Activated CD8-positive, alpha-beta memory T cell treated with anti-CD3 and anti-CD28 coated beads, Interleukin-2, amount 50 U/mL, for 4 hours (primary cell): ENCODE measurements around the gene TAOK1.
"Not testable (repeated sequence)": the region's sequence is repeated elsewhere in the genome, so short reads cannot be mapped to it uniquely, and the experiment has no call there.

Source experiments
- DNase-seq: peaks from one replicate; pipeline ENCODE4 v3.0.0-alpha.2; 2020

TAOK1 gene

DNA sequence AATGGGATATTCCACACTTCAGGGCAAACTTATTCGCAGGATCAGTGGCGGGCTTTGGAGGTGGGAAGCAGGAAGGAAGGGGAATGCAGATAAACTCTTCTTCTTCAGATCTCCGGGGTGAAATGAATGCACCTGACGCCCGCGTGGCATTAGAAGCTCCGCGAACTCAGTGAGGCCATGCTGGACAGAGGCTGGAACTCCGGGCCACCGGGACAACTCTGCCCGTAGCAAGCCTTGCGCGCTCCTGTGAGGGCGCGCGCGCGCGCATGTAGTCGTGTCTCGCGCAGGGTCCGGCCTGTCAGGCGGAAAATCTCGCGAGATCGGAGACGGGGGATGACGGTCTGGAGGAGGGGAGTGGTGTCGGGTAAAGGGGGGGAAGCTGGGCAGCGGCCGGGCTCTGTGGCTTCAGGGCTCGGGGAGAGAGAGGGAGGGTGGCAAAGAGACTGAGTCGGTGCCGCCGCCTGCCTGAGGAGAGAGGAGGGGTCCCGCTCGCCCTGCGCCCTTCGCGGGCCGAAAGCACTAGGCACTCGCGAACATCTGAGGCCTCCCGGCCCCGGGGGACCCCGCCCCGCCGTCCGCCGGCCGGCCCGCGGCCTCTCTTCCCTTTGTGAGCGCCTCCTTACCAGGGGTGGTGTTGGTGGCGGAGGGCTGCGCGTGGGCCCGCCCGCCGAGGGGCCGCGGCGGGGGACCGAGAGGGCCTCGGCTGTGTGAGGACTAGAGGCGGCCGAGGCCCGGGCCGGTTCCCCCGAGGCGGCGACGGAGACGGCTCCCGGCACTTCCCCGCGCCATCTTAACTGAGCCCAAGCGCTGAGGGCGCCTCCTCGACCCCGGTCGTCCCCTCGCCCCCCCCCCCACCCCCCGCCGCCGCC lies at the start of gene TAOK1:
TSS of gene TAOK1 (plus strand) at position 382 of the 869 bp plus-strand sequence. CDS start 61,186 bp downstream, outside the sequence.
- peak; percentile 99 for DNase-seq

- no peak for DNase-seq
Measured at GRCh38 chr17:29341726-29342125, 48.4 kb upstream of the TAOK1 start.

- no peak for DNase-seq
Measured at GRCh38 chr17:29342158-29342765, 47.9 kb upstream of the TAOK1 start.

DNA sequence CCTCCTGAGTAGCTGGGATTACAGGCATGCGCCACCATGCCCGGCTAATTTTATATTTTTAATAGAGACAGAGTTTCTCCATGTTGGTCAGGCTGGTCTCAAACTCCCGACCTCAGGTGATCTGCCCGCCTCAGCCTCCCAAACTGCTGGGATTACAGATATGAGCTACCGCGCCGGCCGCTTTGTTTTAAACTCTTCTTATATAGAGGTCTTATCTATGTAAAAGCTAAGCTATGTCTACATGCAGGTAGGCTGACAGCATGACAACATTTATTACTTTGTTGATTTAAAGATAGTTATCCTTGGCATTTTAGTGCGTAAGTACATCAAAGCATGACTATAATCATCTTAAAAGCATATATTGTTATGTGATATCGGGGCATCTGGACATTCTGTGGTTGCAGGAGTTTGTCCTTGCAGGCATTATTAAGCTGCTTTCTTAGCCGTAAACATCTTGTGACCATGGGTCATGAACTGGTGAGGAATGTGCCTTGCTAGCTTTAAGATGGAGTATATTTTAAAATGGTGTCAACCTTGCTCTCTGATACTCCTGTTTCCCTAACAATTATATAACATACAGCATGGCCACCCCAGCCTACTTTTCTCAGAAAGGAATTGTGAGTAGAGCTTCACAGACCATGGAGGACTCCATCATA lies 45.8 kb upstream of the TAOK1 start:
- DNase-seq = no peak

DNA sequence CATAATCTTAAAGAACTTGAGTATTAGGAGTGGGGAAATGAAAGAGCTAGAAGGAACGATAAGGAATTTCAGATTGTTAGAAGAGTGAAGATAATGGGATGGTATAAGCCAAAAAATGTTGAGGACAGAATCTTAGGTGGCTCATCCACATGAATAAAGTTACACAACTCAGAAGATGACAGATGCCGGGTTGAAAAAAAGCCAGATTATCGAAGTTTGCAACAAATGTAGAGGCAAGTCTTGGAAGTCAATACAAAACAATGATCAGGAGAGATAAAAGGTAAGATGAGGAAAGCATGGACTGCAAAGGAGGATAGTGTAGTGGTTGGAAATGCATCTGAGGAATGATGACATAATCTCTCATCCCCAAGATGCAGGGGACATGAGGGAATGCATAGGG lies 45.1 kb upstream of the TAOK1 start:
- no peak for DNase-seq

GRCh38 chr17:29345470-29345869 lies 44.7 kb upstream of the TAOK1 start:
- not testable (repeated sequence) for DNase-seq

DNA sequence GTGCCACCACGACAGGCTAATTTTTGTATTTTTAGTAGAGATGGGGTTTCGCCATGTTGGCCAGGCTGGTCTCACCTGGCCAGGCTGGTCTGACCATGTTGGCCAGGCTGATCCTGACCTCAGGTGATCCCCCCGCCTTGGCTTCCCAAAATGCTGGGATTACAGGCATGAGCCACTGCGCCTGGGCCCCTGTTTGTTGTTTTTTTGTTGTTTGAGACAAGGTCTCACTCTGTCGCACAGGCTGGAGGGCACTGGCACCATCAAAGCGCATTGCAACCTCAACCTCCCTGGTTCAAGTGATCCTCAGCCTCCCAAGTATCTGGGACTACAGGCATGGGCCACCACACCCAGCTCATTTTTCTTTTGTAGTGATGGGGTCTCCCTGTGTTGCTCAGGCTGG lies 43.7 kb upstream of the TAOK1 start:
- DNase-seq = no peak

DNA sequence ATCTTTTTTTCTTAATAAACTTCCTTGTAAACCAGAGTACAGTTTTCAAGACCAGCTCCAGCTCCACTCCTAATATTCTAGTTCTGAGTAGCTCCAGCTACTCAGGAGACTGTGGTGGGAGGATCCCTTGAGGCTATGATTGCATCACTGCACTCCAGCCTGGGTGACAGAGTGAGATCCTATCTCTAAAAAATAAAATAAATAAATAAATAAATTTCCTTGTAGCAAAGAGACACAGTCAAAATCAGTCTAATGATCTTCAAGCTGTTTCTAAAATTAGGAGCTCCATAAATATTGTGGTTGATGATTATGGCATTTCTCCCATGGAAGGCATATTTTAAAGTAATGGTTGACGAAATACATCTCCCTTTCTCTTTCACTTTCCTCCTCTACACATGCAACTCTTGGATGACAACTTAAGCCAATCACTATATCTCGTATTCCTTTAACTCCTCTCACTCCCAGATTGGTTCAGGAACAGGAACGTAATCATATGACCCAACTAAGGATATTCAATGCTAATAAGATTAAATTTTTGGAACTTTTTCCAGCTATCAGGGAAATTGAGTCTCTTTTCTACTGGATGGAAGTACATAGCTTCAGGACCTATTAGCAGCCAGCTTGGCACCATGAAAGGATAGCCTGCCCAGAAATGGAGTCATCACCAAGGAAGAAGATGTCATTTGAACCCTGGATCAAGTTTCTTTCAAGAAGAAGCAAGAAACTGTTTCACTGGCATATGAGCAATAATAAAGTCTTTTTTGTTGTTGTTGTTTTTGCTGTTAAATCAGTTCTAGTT lies 42.1 kb upstream of the TAOK1 start:
- no peak for DNase-seq

DNA sequence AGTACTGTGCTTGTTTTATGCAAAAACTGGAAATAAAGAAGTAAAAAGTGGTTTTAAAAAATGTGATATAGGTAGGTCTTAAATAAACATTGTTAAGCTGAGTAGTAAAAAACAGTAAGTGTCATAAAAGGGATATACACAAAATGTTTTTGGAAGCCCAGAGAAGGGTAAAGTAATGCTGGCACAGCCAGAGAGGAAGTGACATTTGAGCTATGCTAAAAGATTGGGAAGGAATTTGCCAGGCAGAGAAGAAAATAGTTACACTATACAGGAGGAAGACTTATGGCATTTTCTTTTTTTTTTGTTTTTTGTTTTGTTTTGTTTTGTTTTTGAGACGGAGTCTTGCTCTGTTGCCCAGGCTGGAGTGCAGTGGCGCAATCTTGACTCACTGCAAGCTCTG lies 40.8 kb upstream of the TAOK1 start:
- no peak for DNase-seq

- DNase-seq = no peak
Measured at GRCh38 chr17:29352146-29352545, 38.0 kb upstream of the TAOK1 start.

DNA sequence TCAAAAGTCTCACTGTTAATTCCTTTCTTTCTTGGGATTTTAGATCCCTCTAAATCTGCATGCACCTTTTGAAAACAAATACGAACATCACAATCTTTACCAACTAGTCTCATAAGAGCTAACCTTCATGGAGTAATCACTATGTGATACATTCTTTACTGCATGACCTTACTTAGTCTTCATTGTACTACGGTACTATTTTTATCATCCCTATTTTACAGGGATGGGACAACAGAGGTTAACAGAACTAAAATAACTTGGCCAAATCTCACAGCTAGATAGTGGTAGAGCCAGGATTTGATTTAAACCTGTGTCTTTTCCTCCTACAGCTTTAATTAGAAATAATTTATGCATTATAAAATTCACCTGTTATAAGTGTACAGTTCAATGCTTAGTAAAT lies 32.9 kb upstream of the TAOK1 start:
- no peak for DNase-seq

DNA sequence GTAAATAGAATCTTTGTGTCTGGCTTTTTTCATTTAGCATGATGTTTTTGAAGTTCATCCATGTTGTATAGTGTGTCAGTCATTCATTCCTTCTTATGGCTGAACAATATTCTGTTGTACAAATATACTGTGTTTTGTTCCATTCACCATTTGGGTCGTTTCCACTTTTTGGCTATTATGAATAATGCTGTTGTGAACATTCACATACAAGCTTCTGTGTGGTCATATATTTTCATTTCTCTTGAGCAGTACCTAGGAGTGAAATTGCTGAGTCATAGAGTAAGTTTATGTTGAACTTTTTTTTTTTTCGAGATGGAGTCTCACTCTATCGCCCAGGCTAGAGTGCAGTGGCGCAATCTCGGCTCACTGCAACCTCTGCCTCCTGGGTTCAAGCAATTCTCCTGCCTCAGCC lies 32.3 kb upstream of the TAOK1 start:
- DNase-seq = no peak

DNA sequence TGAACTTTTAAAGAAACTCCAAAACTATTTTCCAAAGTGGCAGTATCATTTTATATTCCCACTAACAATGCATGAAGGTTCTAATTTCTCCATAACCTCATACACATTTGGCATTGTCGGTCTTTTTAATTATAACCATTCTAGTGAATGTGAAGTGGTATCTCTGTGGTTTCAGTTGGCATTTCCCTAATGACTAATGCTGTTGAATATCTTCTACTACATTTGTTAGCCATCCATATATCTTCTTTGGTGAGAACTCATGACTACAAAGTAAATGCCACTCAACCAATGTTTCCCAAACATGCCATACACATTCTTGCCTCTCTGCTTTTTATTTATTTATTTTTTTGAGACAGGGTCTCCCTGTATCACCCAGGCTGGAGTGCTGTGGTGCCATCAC lies 31.7 kb upstream of the TAOK1 start:
- DNase-seq = no peak

- DNase-seq = no peak
Measured at GRCh38 chr17:29359777-29360176, 30.4 kb upstream of the TAOK1 start.

DNA sequence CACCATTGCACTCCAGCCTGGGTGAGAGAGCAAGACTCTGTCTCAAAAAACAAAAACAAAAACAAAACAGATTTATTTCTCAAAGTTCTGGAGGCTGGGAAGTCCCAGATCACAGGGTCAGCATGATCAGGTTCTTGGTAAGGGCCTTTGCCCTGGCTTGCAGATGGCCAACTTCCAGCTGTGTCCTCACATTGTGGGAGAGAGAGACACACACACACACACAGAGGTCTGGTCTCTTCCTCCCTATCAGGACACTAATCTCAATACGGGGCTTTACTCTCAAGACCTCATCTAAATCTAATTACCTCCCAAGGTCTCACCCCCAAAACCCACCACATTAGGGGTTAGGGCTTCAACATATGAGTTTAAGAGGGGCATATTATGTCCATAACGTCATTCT lies 26.4 kb upstream of the TAOK1 start:
- DNase-seq = no peak

DNA sequence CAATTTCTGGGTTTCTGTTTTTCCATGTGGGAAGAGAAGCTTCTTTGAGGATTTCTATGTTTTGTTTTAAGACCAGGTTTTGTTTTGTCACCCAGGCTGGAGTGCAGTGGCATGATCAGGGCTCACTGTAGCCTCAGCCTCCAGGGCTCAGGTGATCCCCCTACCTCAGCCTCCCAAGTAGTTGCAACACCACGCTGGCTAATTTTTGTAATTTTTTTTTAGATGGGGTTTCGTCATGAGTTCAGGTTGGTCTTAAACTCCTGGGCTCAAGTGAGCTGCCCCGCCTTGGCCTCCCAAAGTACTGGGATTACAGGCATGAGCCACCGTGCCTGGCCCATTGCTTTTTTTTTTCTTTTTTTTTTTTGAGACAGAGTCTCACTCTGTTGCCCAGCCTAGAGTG lies 25.5 kb upstream of the TAOK1 start:
- DNase-seq = no peak

GRCh38 chr17:29368161-29368560 lies 22.0 kb upstream of the TAOK1 start:
- no peak for DNase-seq

GRCh38 chr17:29368926-29369325 lies 21.2 kb upstream of the TAOK1 start:
- no peak for DNase-seq

- DNase-seq = peak; percentile 44
Measured at GRCh38 chr17:29369831-29370735, 20.1 kb upstream of the TAOK1 start.

DNA sequence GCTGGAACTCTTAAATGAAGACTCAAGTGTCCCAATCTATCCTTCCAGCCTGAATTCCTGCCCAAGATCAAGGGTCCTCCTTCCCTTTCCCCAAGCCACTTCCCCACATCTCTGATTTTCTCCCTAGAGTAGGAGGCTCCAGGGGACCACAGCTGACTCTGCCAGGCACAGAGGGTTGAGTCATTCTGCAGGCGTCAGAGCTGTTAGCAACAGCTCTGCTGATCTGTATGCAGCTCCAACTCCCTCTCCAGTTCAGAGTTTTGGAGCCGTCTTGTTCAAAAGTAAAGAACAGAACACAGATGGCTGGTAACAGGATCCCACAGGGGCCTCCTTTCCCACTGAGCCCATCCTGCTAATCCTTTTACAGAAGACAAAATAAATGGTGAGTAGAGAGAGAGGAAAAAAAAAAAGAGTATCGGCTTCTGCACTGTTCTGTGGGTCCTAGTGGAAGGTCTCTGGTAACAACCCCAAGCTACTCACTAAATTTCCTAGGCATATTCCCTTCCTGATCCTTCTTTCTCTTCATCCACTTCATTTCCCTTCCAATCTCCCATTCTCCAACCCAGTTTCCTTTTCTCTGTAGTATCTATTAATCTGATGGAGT lies 13.4 kb upstream of the TAOK1 start:
- no peak for DNase-seq

DNA sequence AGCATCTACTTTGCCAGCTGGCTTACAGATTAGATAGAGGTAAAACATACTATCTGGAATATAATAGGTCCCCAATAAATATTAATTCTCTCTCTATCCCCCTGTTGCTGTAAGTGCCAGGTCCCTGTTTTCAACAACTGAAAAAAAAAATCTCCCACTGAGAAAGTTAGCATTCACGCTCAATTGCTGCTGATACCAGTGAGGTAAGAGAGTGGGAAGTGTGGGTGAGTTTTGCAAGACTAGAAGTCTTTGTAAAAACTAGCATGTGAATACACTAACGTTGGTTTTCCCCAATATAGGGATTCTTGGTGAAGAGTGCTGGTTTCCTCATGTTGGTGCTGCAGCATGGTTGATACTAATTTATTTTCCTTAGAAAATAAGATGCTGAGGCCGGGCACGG lies 11.7 kb upstream of the TAOK1 start:
- no peak for DNase-seq
